Karpas-422 (cell line): Measurements from ENCODE around the gene PPM1J. TPM values are rescaled to one million over a fixed set of nuclear protein-coding genes. Genes with fewer than 3 reads are reported as not detected.
"Not testable (repeated sequence)": the region's sequence is repeated elsewhere in the genome, so short reads cannot be mapped to it uniquely, and the experiment has no call there.

Source experiments
- DNase-seq: peaks from one replicate; pipeline ENCODE4 v3.0.0-alpha.2; 2015
- H2AFZ ChIP-seq: fragments of 200-600 bp; sonication (generic); 2 replicates; pipeline ENCODE4 v1.6.1; 2014; ENCODE audit warnings: antibody characterized with exemption, low read length, mixed read lengths
- H3K27ac ChIP-seq: fragments of 200-600 bp; sonication (generic); 2 replicates; pipeline ENCODE4 v1.5.1; 2014; ENCODE audit warnings: mild to moderate bottlenecking, low read length, moderate library complexity
- H3K27me3 ChIP-seq: fragments of 200-600 bp; sonication (generic); 2 replicates; pipeline ENCODE4 v1.6.1; 2014; ENCODE audit warnings: low read length, mixed read lengths
- H3K36me3 ChIP-seq: fragments of 200-600 bp; sonication (generic); 2 replicates; pipeline ENCODE4 v1.6.1; 2014; ENCODE audit warnings: low read length, mixed read lengths; ENCODE audit not compliant: insufficient read depth
- H3K4me1 ChIP-seq: fragments of 200-600 bp; sonication (generic); 2 replicates; pipeline ENCODE4 v1.6.1; 2014; ENCODE audit warnings: mild to moderate bottlenecking, low read length, mixed read lengths
- H3K4me2 ChIP-seq: fragments of 200-600 bp; sonication (generic); 2 replicates; pipeline ENCODE4 v1.6.1; 2014; ENCODE audit warnings: low read length, low read depth, mild to moderate bottlenecking; ENCODE audit not compliant: poor library complexity, severe bottlenecking
- H3K4me3 ChIP-seq: fragments of 200-600 bp; sonication (generic); 2 replicates; pipeline ENCODE4 v1.5.1; 2014; ENCODE audit warnings: mild to moderate bottlenecking, antibody characterized with exemption, low read length, mixed read lengths
- H3K79me2 ChIP-seq: fragments of 200-600 bp; sonication (generic); 2 replicates; pipeline ENCODE4 v1.6.1; 2014; ENCODE audit warnings: mild to moderate bottlenecking, low read length, mixed read lengths
- H3K9ac ChIP-seq: fragments of 200-600 bp; sonication (generic); 2 replicates; pipeline ENCODE4 v1.6.0; 2014; ENCODE audit warnings: low read length
- H3K9me2 ChIP-seq: fragments of 200-600 bp; sonication (generic), shearing (Covaris generic); replicated peaks from 2 replicates; pipeline ENCODE4 v1.6.0; 2014; ENCODE audit warnings: mild to moderate bottlenecking, low read length, moderate library complexity; ENCODE audit not compliant: insufficient read depth
- H3K9me3 ChIP-seq: fragments of 300-700, 200-600 bp; sonication (generic); 2 replicates; pipeline ENCODE4 v1.6.1; 2014; ENCODE audit warnings: low read length, mixed read lengths
- H4K20me1 ChIP-seq: fragments of 200-600 bp; sonication (generic); 2 replicates; pipeline ENCODE4 v1.6.1; 2014; ENCODE audit warnings: mild to moderate bottlenecking, antibody characterized with exemption, low read length, low read depth; ENCODE audit not compliant: insufficient read depth
- total RNA-seq: library from RNA; depleted of rRNA; stranded (reverse); fragments of >200 nt; shearing (Covaris generic); gene quantifications from 2 replicates; pipeline ENCODE4 v1.2.3, GENCODE V29; 2014; ENCODE audit warnings: low replicate concordance

PPM1J gene
- total RNA-seq, 1 experiment from 2014 or later: not detected

DNA sequence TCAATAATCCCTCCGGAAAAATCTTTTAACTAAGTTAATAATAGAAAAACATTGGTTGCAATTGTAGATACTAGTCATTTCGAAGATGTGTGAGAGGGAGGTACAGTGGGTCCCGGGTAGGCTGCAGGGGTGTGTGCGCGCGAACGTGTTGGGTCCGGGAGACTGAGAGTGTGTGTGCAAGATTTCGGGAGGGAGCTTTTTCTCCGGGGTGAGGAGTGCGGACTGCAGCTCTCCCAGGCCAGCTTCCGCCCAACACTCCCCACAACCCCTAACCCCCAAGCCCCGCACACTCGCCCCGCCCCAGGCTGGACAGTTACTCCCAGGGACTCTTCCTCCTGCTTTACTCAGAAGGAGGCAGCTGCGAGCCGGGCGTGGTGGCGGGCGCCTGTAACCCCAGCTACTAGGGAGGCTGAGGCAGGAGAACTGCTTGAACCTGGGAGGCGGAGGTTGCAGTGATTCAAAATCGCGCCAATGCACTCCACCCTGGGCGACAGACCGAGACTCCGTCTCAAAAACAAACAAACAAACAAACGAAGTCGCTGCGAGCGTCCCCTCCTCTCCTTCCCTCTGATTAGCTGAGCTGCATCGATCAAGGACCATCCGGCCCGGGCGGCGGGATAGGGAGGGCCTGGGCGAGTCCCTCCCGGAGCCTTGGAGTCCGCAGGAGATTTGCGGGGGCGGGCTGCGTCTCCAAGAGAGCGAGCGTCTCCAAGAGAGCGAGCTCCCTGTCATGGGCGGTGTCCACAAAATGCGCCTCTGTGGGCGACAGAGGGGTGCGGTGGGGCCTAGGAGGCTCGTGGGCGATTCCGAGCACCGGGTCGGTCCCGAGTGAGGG, 28.3 kb upstream of the PPM1J start:
- H3K27me3 ChIP-seq: no peaks in the 10 kb centered on the region
- no peak overlapping the region for H3K9ac ChIP-seq
- H3K4me3 ChIP-seq: no peak overlapping the region
- no peak overlapping the region for H3K4me2 ChIP-seq
- no peaks in the 10 kb centered on the region for H3K9me2 ChIP-seq
- DNase-seq: no peak
- H3K79me2 ChIP-seq: no peaks in the 10 kb centered on the region
- H3K27ac ChIP-seq: no peak overlapping the region
- no peaks in the 10 kb centered on the region for H3K9me3 ChIP-seq
- H3K4me1 ChIP-seq: no peaks in the 10 kb centered on the region
- no peaks in the 10 kb centered on the region for H3K36me3 ChIP-seq
- H2AFZ ChIP-seq: no peak overlapping the region
- H4K20me1 ChIP-seq: no peaks in the 10 kb centered on the region

DNA sequence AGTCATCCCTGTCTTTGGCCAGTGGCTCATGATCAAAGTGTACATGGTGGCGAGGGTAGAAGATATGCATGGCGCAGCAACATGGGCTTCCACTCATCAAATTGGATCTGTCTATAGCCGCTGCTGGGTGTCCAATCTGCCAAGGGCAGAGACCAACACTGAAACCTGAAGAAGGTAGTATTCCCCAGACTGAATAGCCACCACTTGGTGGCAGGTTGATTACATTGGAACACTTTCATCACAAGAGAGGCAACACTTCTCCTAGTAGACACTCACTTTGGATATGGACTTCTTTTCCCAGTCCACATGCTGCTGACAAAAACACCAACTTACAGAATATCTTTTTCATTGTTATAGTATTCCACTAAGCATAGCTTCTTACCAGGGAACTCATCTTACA, 22.4 kb upstream of the PPM1J start:
- Histone ChIP-seq H3K9me3 (no peaks in the 10 kb centered on the region), H3K4me2 (no peak overlapping the region), H3K27me3 (no peaks in the 10 kb centered on the region), H3K9me2 (no peaks in the 10 kb centered on the region), H2AFZ (no peak overlapping the region), H4K20me1 (no peaks in the 10 kb centered on the region), H3K4me3 (no peak overlapping the region), H3K36me3 (no peaks in the 10 kb centered on the region), H3K9ac (no peak overlapping the region), H3K4me1 (no peaks in the 10 kb centered on the region), H3K27ac (no peak overlapping the region), H3K79me2 (no peaks in the 10 kb centered on the region)
- no peak for DNase-seq

DNA sequence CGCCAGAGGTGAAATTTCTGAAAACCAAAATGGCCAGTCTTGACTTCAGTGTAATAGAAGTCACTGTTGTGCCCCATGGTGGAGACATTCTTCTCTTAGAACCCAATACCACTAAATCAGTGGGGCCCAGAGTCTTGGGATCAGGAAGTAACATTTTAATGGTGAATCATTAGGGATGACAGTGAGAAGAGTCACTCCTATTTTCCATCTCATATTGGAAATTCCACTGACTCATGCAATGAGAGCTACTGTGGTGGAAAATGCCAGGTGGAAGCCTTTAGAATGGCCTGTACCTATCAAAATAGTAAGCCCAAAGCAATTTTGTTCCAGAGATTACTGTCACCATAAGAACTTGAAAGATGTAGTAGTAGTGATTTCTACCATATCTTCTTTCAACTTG, 20.6 kb upstream of the PPM1J start:
- Histone ChIP-seq H3K27me3 (no peaks in the 10 kb centered on the region), H2AFZ (no peak overlapping the region), H3K79me2 (no peaks in the 10 kb centered on the region), H4K20me1 (no peaks in the 10 kb centered on the region), H3K9me2 (no peaks in the 10 kb centered on the region), H3K36me3 (no peaks in the 10 kb centered on the region), H3K9ac (no peak overlapping the region), H3K4me1 (no peaks in the 10 kb centered on the region), H3K27ac (no peak overlapping the region), H3K4me3 (no peak overlapping the region), H3K9me3 (no peaks in the 10 kb centered on the region), H3K4me2 (no peak overlapping the region)
- DNase-seq: no peak

DNA sequence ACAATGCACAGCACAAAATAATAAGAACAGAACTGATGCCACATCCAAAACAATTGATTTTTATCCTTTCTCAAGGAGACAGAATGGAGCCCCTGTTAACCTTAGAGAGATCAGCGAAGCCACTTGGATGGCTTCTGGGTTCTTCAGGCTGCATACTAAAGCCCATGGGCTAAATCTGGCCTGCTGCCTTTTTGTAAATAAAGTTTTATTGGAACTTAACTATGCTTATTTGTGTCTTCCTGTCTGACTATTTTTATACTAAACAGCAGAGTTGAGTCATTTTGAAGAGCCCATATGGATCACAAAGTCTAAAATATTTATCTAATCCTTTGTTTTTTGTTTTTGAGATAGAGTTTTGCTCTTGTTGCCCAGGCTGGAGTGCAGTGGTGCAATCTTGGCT, 16.3 kb upstream of the PPM1J start:
- Histone ChIP-seq H4K20me1 (no peaks in the 10 kb centered on the region), H3K27me3 (no peaks in the 10 kb centered on the region), H3K9me2 (no peaks in the 10 kb centered on the region), H3K4me1 (no peaks in the 10 kb centered on the region), H2AFZ (no peak overlapping the region), H3K4me3 (no peak overlapping the region), H3K4me2 (no peak overlapping the region), H3K27ac (no peak overlapping the region), H3K79me2 (no peaks in the 10 kb centered on the region), H3K9me3 (no peaks in the 10 kb centered on the region), H3K9ac (no peak overlapping the region), H3K36me3 (no peaks in the 10 kb centered on the region)
- no peak for DNase-seq

DNA sequence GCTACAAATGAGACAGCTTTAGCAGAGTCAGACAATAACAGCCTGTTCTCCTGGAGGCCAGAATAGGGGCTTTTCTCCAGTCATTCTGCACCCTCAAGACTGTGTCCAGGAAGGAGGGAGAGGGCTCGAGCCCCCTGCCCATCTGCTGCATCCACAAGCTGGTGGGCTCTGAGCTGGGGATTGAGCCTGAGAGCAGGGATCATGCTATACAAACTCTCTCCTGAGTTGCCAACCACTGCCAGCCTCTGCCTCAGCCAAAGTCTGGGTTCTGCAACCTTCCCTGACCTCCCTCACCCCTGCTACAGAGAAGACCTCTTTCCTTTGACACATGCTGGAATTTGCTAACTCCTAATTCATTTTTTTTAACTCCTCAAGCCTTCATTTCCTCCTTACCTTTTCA, 14.8 kb upstream of the PPM1J start:
- H2AFZ ChIP-seq: no peak overlapping the region
- no peak overlapping the region for H3K4me2 ChIP-seq
- H3K9ac ChIP-seq: no peak overlapping the region
- no peaks in the 10 kb centered on the region for H3K79me2 ChIP-seq
- no peak overlapping the region for H3K27ac ChIP-seq
- DNase-seq: no peak
- no peaks in the 10 kb centered on the region for H3K4me1 ChIP-seq
- no peaks in the 10 kb centered on the region for H3K9me2 ChIP-seq
- H3K9me3 ChIP-seq: no peaks in the 10 kb centered on the region
- H3K27me3 ChIP-seq: no peaks in the 10 kb centered on the region
- H3K36me3 ChIP-seq: no peaks in the 10 kb centered on the region
- H4K20me1 ChIP-seq: no peaks in the 10 kb centered on the region
- H3K4me3 ChIP-seq: no peak overlapping the region

DNA sequence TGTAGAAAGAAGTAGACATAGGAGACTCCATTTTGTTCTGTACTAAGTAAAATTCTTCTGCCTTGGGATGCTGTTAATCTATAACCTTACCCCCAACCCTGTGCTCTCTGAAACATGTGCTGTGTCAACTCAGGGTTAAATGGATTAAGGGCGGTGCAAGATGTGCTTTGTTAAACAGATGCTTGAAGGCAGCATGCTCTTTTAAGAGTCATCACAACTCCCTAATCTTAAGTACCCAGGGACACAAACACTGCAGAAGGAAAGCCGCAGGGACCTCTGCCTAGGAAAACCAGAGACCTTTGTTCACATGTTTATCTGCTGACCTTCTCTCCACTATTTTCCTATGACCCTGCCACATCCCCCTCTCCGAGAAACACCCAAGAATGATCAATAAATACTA, 13.9 kb upstream of the PPM1J start:
- not testable (repeated sequence) for H3K9me3 ChIP-seq, H3K27me3 ChIP-seq, H2AFZ ChIP-seq, H3K27ac ChIP-seq, H4K20me1 ChIP-seq, H3K9ac ChIP-seq, H3K36me3 ChIP-seq, H3K4me3 ChIP-seq, DNase-seq, H3K9me2 ChIP-seq, H3K79me2 ChIP-seq, H3K4me1 ChIP-seq, H3K4me2 ChIP-seq

DNA sequence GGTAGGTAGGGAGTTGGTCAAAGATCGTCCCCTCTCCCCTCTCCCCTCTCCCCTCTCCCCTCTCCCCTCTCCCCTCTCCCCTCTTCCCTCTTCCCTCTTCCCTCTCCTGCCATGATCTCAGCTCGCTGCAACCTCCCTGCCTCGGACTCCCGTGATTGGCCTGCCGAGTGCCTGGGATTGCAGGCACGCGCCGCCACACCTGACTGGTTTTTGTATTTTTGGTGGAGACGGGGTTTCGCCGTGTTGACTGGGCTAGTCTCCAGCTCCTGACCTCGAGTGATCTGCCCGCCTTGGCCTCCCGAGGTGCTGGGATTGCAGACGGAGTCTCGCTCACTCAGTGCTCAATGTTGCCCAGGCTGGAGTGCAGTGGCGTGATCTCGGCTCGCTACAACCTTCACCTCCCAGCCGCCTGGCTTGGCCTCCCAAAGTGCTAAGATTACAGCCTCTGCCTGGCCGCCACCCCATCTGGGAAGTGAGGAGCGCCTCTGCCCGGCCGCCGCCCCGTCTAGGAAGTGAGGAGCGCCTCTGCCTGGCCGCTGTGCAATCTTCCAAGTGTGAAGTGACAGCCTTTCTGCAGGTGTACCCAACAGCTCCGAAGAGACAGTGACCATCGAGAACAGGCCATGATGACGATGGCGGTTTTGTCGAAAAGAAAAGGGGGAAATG, 13.3 kb upstream of the PPM1J start:
- not testable (repeated sequence) for H3K4me1 ChIP-seq, DNase-seq, H3K27ac ChIP-seq, H3K36me3 ChIP-seq, H3K9ac ChIP-seq, H4K20me1 ChIP-seq, H3K79me2 ChIP-seq, H3K9me2 ChIP-seq, H3K9me3 ChIP-seq, H3K4me3 ChIP-seq, H3K27me3 ChIP-seq, H3K4me2 ChIP-seq, H2AFZ ChIP-seq

DNA sequence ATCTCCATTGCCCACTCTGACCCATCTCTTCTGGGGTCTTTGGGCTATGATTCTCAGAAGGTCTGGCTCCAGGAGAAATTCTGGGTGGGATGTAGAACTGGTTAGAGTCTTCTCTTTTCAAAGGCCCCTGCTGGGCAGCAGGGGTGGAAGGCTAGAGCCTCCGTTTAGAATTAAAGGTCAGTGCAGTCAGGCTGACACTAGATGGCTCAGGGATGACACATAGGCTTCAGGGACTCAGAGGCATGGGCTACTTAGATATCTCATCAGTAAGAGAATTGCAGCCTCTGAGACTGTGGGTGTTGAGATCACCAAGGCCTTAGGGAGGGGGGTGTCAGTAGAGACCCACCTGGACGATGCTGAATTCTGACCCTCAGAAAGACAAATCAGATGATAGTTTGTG, 12.6 kb upstream of the PPM1J start:
- Histone ChIP-seq H3K9me3 (no peaks in the 10 kb centered on the region), H4K20me1 (no peaks in the 10 kb centered on the region), H3K9ac (no peak overlapping the region), H3K4me2 (no peak overlapping the region), H3K27ac (no peak overlapping the region), H3K4me3 (no peak overlapping the region), H2AFZ (no peak overlapping the region), H3K4me1 (no peaks in the 10 kb centered on the region), H3K79me2 (no peaks in the 10 kb centered on the region), H3K36me3 (no peaks in the 10 kb centered on the region), H3K27me3 (no peaks in the 10 kb centered on the region), H3K9me2 (no peaks in the 10 kb centered on the region)
- DNase-seq: no peak
